SJSA1 (cell line): ENCODE results near the gene CRABP1. TPM values are rescaled to one million over a fixed set of nuclear protein-coding genes. Genes with fewer than 3 reads are reported as not detected.

Experiments used
- total RNA-seq: library from RNA; depleted of rRNA; stranded (reverse); fragments of >200 nt; shearing (Covaris generic); gene quantifications from 2 replicates; pipeline ENCODE4 v1.2.3, GENCODE V29; 2014; rRNA removed

CRABP1 gene
- total RNA-seq, 1 experiment from 2014 or later = not detected

Other genes starting within 250 kb of the CRABP1 start
- gene SH2D7, start 247.8 kb upstream of the CRABP1 start, total RNA-seq = not detected in 2 replicates
- gene CIB2, start 208.9 kb upstream of the CRABP1 start, total RNA-seq = 3.2 and 3.8 TPM in 2 replicates
- 64.6 and 66.8 TPM in 2 replicates for gene IDH3A, start 191.0 kb upstream of the CRABP1 start, total RNA-seq
- gene ACSBG1, start 105.8 kb upstream of the CRABP1 start, total RNA-seq = not detected in 2 replicates
- 0.09 and 0.16 TPM in 2 replicates for gene DNAJA4, start 75.8 kb upstream of the CRABP1 start, total RNA-seq
- gene SKIC8, start 40.7 kb upstream of the CRABP1 start, total RNA-seq = 103 and 171 TPM in 2 replicates
- gene IREB2, start 97.9 kb downstream of the CRABP1 start, total RNA-seq = 16.3 and 23.8 TPM in 2 replicates
- gene HYKK, start 167.2 kb downstream of the CRABP1 start, total RNA-seq = 4.1 and 9.4 TPM in 2 replicates
- 399 and 488 TPM in 2 replicates for gene PSMA4, start 200.1 kb downstream of the CRABP1 start, total RNA-seq
- gene CHRNA5, start 225.2 kb downstream of the CRABP1 start, total RNA-seq = 4.1 and 4.6 TPM in 2 replicates